ENCODE data around the gene ADAMTS3.

The ADAMTS3 gene

GRCh38 chr4:72275381-72275780, 293.6 kb downstream of the ADAMTS3 start:
- no peak for DNase-seq

GRCh38 chr4:72274251-72274650, 294.8 kb downstream of the ADAMTS3 start:
- DNase-seq, result no peak

- no peak for DNase-seq
Observed at GRCh38 chr4:72255269-72255668, 313.8 kb downstream of the ADAMTS3 start.

- no peak for DNase-seq
Observed at GRCh38 chr4:72243641-72244040, 325.4 kb downstream of the ADAMTS3 start.

GRCh38 chr4:72239487-72240116, 329.4 kb downstream of the ADAMTS3 start:
- DNase-seq, result no peak
